HG02678 (cell line): ENCODE data around the gene ADAMTS12.
"Not testable (repeated sequence)": the region's sequence is repeated elsewhere in the genome, so short reads cannot be mapped to it uniquely, and the experiment has no call there.

Source experiments
- ATAC-seq: cut with Tn5 transposase; IDR thresholded peaks from one replicate; pipeline ENCODE4 v1.9.1; 2021; ENCODE audit warnings: mild to moderate bottlenecking, moderate library complexity; ENCODE audit not compliant: unreplicated experiment

The ADAMTS12 gene

DNA sequence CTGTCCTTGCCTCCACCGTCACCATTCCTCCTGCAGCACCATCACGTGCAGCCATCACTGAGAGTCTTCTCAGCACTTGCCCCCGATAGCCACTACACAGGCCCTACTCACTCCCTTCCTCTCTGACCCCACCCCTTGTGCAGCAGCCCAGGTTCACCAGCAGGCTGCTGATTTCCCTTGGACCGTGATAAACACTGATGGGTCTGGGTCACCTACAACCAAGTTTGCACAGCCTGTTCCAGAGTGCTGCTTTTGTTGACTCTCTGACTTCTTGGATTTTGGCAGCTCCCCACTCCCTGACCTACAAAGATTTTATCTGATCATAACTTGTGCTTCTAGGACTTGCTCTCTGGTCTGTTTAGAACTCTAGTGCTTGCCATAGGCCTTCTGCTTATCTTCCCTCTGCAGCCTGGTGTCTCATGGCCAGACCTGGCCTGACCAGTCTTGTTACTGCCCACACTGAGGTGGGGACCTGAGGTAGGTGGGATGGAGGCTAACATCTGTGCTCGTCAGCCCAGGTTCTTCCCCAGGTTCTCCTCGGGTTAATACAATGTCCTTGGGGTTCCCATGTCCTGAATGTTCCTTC lies 341.7 kb downstream of the ADAMTS12 start:
- no peak for ATAC-seq

- not testable (repeated sequence) for ATAC-seq
Measured at GRCh38 chr5:33539790-33540189, 352.0 kb downstream of the ADAMTS12 start.

- no peak for ATAC-seq
Measured at GRCh38 chr5:33539212-33539611, 352.6 kb downstream of the ADAMTS12 start.

DNA sequence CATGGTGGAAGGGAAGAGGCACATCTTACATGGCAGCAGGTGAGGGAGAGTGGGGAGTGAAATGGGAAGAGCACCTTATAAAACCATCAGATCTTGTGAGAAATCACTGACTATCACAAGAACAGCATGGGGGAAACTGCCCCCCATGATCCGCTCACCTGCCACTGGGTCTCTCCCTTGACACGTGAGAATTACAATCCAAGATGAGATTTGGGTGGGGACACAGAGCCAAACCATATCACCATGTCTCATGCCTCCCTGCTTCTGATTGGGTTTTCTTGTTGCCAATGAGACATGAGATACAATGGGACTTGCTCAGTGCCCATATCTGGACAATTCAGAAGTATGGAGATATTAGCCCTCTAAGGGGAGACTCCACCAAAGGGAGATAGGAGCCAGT lies 353.6 kb downstream of the ADAMTS12 start:
- ATAC-seq = no peak

- no peak for ATAC-seq
Measured at GRCh38 chr5:33537240-33537639, 354.6 kb downstream of the ADAMTS12 start.

DNA sequence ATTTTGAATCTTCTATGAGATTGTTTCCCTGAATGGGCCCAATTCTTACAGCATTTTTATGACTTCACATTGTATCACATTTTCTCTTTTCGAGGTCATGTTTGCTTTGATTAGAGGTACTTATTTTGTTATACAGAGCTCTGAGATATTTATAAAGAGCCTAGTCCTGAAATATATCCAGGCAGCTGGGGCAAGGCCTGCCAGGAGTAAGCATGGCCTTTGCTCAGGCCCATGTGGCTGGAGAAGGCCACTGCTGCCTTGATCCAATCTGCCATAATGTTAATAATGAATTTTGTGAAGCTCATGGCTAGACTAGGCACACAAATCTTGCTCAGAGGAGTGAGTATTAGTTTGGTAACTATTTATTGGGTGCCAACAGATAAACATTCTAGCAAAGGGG lies 355.0 kb downstream of the ADAMTS12 start:
- no peak for ATAC-seq

- ATAC-seq = no peak
Measured at GRCh38 chr5:33531824-33532223, 360.0 kb downstream of the ADAMTS12 start.

DNA sequence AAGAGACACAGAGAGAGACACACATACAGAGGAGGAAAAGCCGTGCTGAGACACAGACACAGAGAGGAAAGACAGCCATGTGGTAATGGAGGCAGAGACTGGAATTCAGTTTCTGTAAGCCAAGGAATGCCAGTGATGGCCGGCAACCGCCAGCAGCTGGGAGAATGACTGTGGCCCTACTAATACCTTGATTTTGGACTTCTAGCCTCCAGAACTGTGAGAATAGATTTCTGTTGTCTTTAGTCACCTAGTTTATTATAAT lies 360.8 kb downstream of the ADAMTS12 start:
- ATAC-seq = no peak

DNA sequence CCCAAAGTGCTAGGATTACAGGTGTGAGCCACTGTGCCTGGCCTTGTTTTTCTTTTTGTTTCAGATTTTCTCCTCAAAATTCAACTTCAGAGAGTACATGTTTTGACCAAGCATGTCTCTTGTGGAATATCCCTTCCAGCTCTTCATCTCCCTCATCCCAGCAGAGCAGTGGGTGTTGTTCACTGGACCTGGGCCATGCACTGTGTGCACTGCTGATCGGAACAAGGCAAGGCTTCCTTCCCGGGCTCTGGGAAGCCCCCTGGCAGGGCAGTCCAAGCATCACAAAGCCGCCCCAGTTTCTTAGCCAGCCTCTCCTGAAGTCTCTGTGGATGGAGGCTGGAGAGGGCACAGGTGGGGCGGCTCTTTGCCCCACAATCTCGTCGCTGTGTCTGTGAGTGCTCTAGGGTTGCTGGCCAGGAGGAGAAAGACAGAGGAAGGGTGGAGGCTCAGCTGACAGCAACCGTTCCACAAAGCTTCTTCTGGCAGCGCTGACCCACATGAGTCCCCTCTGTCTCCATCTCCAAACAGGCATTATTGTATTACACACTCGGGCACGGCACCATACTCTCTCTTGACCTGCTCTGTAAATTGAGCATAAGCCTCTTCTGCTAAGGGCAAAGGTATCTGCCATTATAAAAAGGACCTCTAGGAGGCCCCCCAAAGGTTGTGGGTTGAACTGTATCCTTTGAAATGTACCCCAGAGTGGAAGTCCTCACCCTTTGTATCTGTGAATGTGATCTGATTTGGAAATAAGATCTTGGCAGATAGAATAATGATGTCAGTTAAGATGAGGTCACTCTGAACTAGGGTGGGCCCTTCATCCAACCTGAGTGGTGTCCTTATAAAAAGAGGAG lies 361.4 kb downstream of the ADAMTS12 start:
- no peak for ATAC-seq

- no peak for ATAC-seq
Measured at GRCh38 chr5:33527696-33528095, 364.1 kb downstream of the ADAMTS12 start.

DNA sequence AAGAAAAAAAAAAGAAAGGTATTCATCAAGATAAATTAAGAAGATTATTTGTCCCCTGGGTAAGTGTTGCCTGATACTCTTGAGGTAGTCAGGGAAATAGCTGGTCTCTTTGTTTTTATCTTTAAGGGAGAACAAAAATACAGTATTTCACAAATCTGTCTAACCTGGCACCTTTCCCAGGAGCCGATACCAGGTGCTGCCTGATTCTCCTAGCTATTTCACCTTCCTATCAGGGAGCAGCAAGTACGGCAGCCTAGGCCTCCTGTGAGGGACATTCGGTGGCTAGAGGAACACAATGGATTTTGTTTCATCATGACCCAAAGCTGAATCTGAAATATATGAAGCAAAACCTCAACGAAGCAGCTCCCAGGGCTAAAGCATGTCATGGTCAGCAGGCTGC lies 365.0 kb downstream of the ADAMTS12 start:
- ATAC-seq = no peak

DNA sequence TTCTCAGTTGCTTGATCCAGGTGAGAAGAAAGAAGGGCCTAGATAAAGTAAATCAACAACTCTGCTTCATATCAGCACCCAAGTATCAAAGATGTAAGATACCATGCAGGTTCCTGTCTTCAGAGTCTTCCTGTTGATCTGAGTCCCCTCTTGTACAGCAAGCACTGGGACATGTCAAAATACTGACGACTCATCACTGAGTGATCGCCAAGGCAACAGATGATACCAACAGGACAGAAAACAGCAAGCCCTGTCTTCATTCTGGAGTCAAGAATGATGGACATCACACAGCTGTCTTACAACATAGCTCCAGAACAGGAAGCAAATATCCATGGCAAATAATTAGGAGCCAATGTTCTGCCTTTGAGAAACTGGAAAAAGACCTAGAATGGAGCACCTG lies 367.3 kb downstream of the ADAMTS12 start:
- no peak for ATAC-seq

DNA sequence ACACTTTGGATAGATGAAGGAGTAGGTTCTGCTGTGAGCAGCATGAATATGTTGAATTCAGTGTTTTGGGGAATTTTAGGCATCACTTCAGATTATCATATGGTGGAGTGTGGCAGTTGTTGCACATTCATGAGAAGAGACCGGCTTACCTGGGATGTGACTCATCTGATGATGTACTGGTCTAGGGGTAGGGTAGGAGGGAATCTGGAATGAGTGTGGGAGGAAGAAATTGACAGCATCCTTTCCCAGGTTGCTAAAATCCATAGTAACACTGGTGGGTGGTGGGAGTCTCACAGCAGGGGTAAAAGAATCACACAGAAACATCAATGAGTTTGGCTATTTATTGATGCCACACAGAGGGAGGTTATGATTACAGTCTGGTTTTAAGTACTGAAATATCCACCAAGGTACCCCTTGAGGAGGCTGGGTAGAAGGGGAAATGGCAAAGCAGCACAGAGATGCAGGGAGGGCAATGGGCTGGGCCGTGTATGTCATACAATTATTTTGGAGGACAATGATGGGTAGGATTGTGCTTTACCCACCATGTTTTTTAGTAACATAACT lies 368.5 kb downstream of the ADAMTS12 start:
- no peak for ATAC-seq

- no peak for ATAC-seq
Measured at GRCh38 chr5:33516421-33516820, 375.4 kb downstream of the ADAMTS12 start.

DNA sequence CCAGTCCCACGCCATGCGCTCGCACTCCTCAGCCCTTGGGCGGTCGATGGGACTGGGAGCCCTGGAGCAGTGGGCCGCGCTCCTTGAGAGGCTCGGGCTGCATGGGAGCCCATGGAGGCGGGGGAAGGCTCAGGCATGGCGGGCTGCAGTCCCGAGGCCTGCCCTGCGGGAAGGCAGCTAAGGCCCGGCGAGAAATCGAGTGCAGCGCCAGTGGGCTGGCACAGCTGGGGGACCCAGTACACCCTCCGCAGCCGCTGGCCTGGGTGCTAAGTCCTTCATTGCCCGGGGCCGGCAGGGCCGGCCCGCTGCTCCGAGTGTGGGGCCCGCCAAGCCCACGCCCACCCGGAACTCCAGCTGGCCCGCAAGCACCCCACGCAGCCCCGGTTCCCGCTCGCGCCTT lies 376.4 kb downstream of the ADAMTS12 start:
- ATAC-seq = not testable (repeated sequence)

DNA sequence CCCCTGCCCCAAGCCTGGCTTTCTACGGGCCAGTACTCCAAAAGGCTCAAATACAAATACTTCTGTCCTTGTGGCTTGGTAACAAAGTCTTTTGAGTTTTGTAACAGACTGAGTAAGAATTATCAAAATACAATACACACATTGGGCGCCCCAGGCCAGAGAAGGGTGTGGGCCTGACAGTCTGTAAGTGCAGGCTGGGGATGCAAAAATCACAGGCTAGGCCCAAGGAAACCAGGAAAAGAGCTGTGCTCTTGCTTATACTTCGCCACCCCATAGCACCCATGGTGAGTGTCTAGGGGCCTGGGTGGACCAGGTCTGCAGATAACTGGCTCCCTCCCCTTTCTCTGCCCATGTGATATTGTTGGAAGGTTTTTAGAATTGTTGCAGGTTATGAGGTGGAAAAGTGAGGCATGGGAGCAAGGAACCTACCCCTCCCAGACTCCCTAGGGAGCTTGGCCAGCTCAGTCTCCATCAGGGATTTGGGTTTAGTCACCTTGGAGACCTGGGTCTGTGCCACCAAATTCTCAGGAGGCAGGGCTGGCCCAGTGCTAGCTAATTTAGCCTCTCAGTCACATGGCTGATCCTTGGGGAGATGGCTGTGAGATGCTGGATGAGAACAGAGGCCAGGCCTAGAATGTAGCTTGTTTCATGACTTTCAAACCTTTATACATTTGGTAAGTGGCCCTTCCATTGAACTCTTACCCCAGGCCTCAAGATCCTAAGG lies 378.2 kb downstream of the ADAMTS12 start:
- ATAC-seq = no peak

GRCh38 chr5:33509036-33509435 lies 382.8 kb downstream of the ADAMTS12 start:
- no peak for ATAC-seq

GRCh38 chr5:33507426-33507825 lies 384.4 kb downstream of the ADAMTS12 start:
- no peak for ATAC-seq

GRCh38 chr5:33504570-33504969 lies 387.2 kb downstream of the ADAMTS12 start:
- no peak for ATAC-seq

- ATAC-seq = no peak
Measured at GRCh38 chr5:33501899-33502298, 389.9 kb downstream of the ADAMTS12 start.

DNA sequence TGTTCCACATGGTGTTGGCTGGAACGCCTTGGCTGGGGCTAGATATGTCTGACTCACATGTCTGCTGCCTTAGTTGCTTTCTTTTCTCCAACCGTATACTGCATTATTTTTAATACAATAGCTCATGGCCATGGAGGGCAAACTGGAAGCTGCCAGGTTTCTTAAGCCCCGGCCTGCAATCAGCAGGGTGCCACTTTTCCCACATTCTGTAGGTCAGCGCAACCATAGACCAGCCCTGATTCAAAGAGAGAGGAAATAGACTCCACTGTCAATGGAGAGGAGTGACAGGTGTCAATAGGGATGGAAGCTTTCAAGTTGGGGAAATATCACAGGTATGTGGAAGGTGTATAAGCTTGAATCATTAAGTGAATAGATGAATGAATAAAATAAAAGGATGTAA lies 390.5 kb downstream of the ADAMTS12 start:
- no peak for ATAC-seq

GRCh38 chr5:33494466-33494865 lies 397.3 kb downstream of the ADAMTS12 start:
- no peak for ATAC-seq
